Upper lobe of right lung (tissue), 1 donor: ENCODE data around the gene FAM89B. TPM values are rescaled to one million over a fixed set of nuclear protein-coding genes. Genes with fewer than 3 reads are reported as not detected.

Experiments used
- ATAC-seq: fragments of 200-7000 bp; cut with Tn5 transposase; one replicate; pipeline ENCODE4 v1.9.1; 2020; ENCODE audit warnings: mild to moderate bottlenecking, moderate library complexity
- DNase-seq: peaks from one replicate; pipeline ENCODE4 v3.0.0-alpha.2; 2020
- H3K27ac ChIP-seq: fragments of 200-600 bp; one replicate; pipeline ENCODE4 v1.8.0; 2022
- H3K27me3 ChIP-seq: fragments of 200-600 bp; one replicate; pipeline ENCODE4 v1.8.0; 2022; ENCODE audit warnings: mild to moderate bottlenecking
- H3K36me3 ChIP-seq: fragments of 200-600 bp; one replicate; pipeline ENCODE4 v1.8.0; 2022
- H3K4me1 ChIP-seq: fragments of 200-600 bp; one replicate; pipeline ENCODE4 v1.8.0; 2022
- H3K4me3 ChIP-seq: fragments of 200-600 bp; one replicate; pipeline ENCODE4 v1.8.0; 2022; ENCODE audit warnings: mild to moderate bottlenecking
- H3K9me3 ChIP-seq: fragments of 200-600 bp; one replicate; pipeline ENCODE4 v1.8.0; 2022
- CTCF ChIP-seq: fragments of 200-600 bp; IDR thresholded peaks from one replicate; pipeline ENCODE4 v1.8.0; 2022; ENCODE audit warnings: antibody characterized with exemption
- intact Hi-C: fragments of 100-400 bp; cut with DNase I; formaldehyde crosslinking; loops from one replicate; pipeline ENCODE4 v1.11.0; 2022
- total RNA-seq: library from RNA; stranded (reverse); fragmentation: NEBNext Ultra II Directional; extraction: Animal tissue kit (Norgen Biotek cat#: 25700); gene quantifications from one replicate; pipeline ENCODE4 v1.2.1, GENCODE V29; 2021
- donor health status: DM: no; HTN: yes; CAD: no; lungs with severe emphysema.

FAM89B gene
- total RNA-seq, 1 donor from 2014 or later, result 44.1 TPM

- no peaks in the 10 kb centered on the region for H3K27me3 ChIP-seq
- H3K27ac ChIP-seq, result no peak overlapping the region
- H3K36me3 ChIP-seq, result peaks cover 44% of the 10 kb centered on the region
- H3K9me3 ChIP-seq, result no peaks in the 10 kb centered on the region
- H3K4me1 ChIP-seq, result peaks cover 14% of the 10 kb centered on the region
- no peak for DNase-seq
- no peak for TF ChIP-seq CTCF
- ATAC-seq, result no peak
- H3K4me3 ChIP-seq, result no peak overlapping the region
- intact Hi-C loops, result no loop called here
Measured at GRCh38 chr11:65617990-65618751, 45.8 kb downstream of the FAM89B start.

- Histone ChIP-seq H3K9me3 (no peaks in the 10 kb centered on the region), H3K36me3 (peaks cover 50% of the 10 kb centered on the region), H3K27ac (no peak overlapping the region), H3K4me3 (no peak overlapping the region), H3K27me3 (no peaks in the 10 kb centered on the region), H3K4me1 (peaks cover 12% of the 10 kb centered on the region)
- TF ChIP-seq CTCF, result no peak
- no peak for DNase-seq
- intact Hi-C loops, result no loop called here
- ATAC-seq, result no peak
Measured at GRCh38 chr11:65618763-65619162, 46.4 kb downstream of the FAM89B start.

- H3K27me3 ChIP-seq, result no peaks in the 10 kb centered on the region
- H3K36me3 ChIP-seq, result peaks cover 56% of the 10 kb centered on the region
- peaks cover 12% of the 10 kb centered on the region for H3K4me1 ChIP-seq
- no peak overlapping the region for H3K27ac ChIP-seq
- no peaks in the 10 kb centered on the region for H3K9me3 ChIP-seq
- no peak for TF ChIP-seq CTCF
- no peak overlapping the region for H3K4me3 ChIP-seq
- intact Hi-C loops, result no loop called here
- no peak for ATAC-seq
- no peak for DNase-seq
Measured at GRCh38 chr11:65619281-65619928, 47.1 kb downstream of the FAM89B start.

- intact Hi-C loops, result no loop called here
- Histone ChIP-seq H3K4me3 (no peak overlapping the region), H3K36me3 (peaks cover 69% of the 10 kb centered on the region), H3K27ac (no peak overlapping the region), H3K4me1 (peaks cover 12% of the 10 kb centered on the region), H3K9me3 (no peaks in the 10 kb centered on the region), H3K27me3 (no peaks in the 10 kb centered on the region)
- no peak for DNase-seq
- no peak for TF ChIP-seq CTCF
- peak; percentile 40 for ATAC-seq
Measured at GRCh38 chr11:65620666-65621065, 48.3 kb downstream of the FAM89B start.

- peaks cover 9% of the 10 kb centered on the region for H3K4me1 ChIP-seq
- peaks cover 75% of the 10 kb centered on the region for H3K36me3 ChIP-seq
- H3K9me3 ChIP-seq, result no peaks in the 10 kb centered on the region
- no peaks in the 10 kb centered on the region for H3K27me3 ChIP-seq
- no peak overlapping the region for H3K4me3 ChIP-seq
- DNase-seq (no peak), ATAC-seq (peak; percentile 33)
- H3K27ac ChIP-seq, result no peak overlapping the region
- intact Hi-C loops, result no loop called here
- no peak for TF ChIP-seq CTCF
Measured at GRCh38 chr11:65621460-65621859, 49.1 kb downstream of the FAM89B start.
